ENCODE measurements around the gene RNF208.
A peak's percentile ranks its signal among the peaks of the same experiment; 100 is the strongest.

Gene RNF208

GRCh38 chr9:137201205-137201868 is 20.7 kb downstream of the RNF208 start:
- no peaks in the 10 kb centered on the region for H4K20me1 ChIP-seq (ENCODE audit: low read depth, low read length)
- TF ChIP-seq CTCF (IDR thresholded peaks at IDR 0.05; ENCODE audit: insufficient read depth, low read length, poor library complexity, severe bottlenecking) (no peak), EZH2phosphoT487 (conservative IDR thresholded peaks at IDR 0.05; ENCODE audit: low read length) (no peak)
- no peaks in the 10 kb centered on the region for H3K27me3 ChIP-seq (ENCODE audit: low read length)
- H3F3A ChIP-seq (ENCODE audit: insufficient read depth) = peaks cover 12% of the 10 kb centered on the region
- H3K4me2 ChIP-seq (ENCODE audit: low read depth, low read length, poor library complexity, severe bottlenecking) = peak overlapping the region; percentile 69
- peak overlapping the region; percentile 80 for H3K9ac ChIP-seq (ENCODE audit: low read length)
- H3K4me3 ChIP-seq (ENCODE audit: insufficient read depth, low read length, poor library complexity, severe bottlenecking) = peak overlapping the region; percentile 68
- no peaks in the 10 kb centered on the region for H3K9me3 ChIP-seq (ENCODE audit: insufficient read depth, low read length)
- no peaks in the 10 kb centered on the region for H3K36me3 ChIP-seq (ENCODE audit: low read length)
- peaks cover 23% of the 10 kb centered on the region for H3K79me2 ChIP-seq (ENCODE audit: insufficient read depth, low read length)
- H3K9me2 ChIP-seq (replicated peaks; ENCODE audit: insufficient read depth, low read length) = no peaks in the 10 kb centered on the region
- H3K27ac ChIP-seq (ENCODE audit: low read depth, low read length) = peak overlapping the region; percentile 62
- no peak overlapping the region for H2AFZ ChIP-seq (ENCODE audit: low read depth, low read length, severe bottlenecking)

- no peak within 1 kb of the TSS for H2AFZ ChIP-seq (ENCODE audit: low read depth, low read length, severe bottlenecking)
- peak within 1 kb of the TSS; percentile 80 for H3K9ac ChIP-seq (ENCODE audit: low read length)
- peak within 1 kb of the TSS; percentile 62 for H3K27ac ChIP-seq (ENCODE audit: low read depth, low read length)
- no peaks in the 10 kb centered on the region for H4K20me1 ChIP-seq (ENCODE audit: low read depth, low read length)
- H3K4me2 ChIP-seq (ENCODE audit: low read depth, low read length, poor library complexity, severe bottlenecking) = peak within 1 kb of the TSS; percentile 69
- H3K9me2 ChIP-seq (replicated peaks; ENCODE audit: insufficient read depth, low read length) = no peaks in the 10 kb centered on the region
- H3F3A ChIP-seq (ENCODE audit: insufficient read depth) = peaks cover 12% of the 10 kb centered on the region
- H3K36me3 ChIP-seq (ENCODE audit: low read length) = no peaks in the 10 kb centered on the region
- peaks cover 15% of the 10 kb centered on the region for H3K79me2 ChIP-seq (ENCODE audit: insufficient read depth, low read length)
- no peaks in the 10 kb centered on the region for H3K9me3 ChIP-seq (ENCODE audit: insufficient read depth, low read length)
- TF ChIP-seq EZH2phosphoT487 (conservative IDR thresholded peaks at IDR 0.05; ENCODE audit: low read length) (no peak), CTCF (IDR thresholded peaks at IDR 0.05; ENCODE audit: insufficient read depth, low read length, poor library complexity, severe bottlenecking) (no peak)
- peak within 1 kb of the TSS; percentile 68 for H3K4me3 ChIP-seq (ENCODE audit: insufficient read depth, low read length, poor library complexity, severe bottlenecking)
- H3K27me3 ChIP-seq (ENCODE audit: low read length) = no peaks in the 10 kb centered on the region
Measured at GRCh38 chr9:137200311-137201204, 21.5 kb downstream of the RNF208 start, which contains the start of gene TPRN. TSS of gene TPRN (minus strand) at chr9:137200741. CDS start at chr9:137200711, 30 bp downstream.

GRCh38 chr9:137199411-137200121 is 22.5 kb downstream of the RNF208 start:
- H3K4me3 ChIP-seq (ENCODE audit: insufficient read depth, low read length, poor library complexity, severe bottlenecking) = peak overlapping the region; percentile 39
- peak overlapping the region; percentile 46; the same call in 1 of the 2 replicates for H3K9ac ChIP-seq (ENCODE audit: low read length)
- H3F3A ChIP-seq (ENCODE audit: insufficient read depth) = peaks cover 12% of the 10 kb centered on the region
- H2AFZ ChIP-seq (ENCODE audit: low read depth, low read length, severe bottlenecking) = no peak overlapping the region
- H3K27me3 ChIP-seq (ENCODE audit: low read length) = no peaks in the 10 kb centered on the region
- no peak overlapping the region for H3K27ac ChIP-seq (ENCODE audit: low read depth, low read length)
- peak overlapping the region; percentile 59 for H3K4me2 ChIP-seq (ENCODE audit: low read depth, low read length, poor library complexity, severe bottlenecking)
- TF ChIP-seq CTCF (IDR thresholded peaks at IDR 0.05; ENCODE audit: insufficient read depth, low read length, poor library complexity, severe bottlenecking) = no peak
- H3K36me3 ChIP-seq (ENCODE audit: low read length) = no peaks in the 10 kb centered on the region
- no peaks in the 10 kb centered on the region for H4K20me1 ChIP-seq (ENCODE audit: low read depth, low read length)
- H3K9me2 ChIP-seq (replicated peaks; ENCODE audit: insufficient read depth, low read length) = no peaks in the 10 kb centered on the region
- H3K79me2 ChIP-seq (ENCODE audit: insufficient read depth, low read length) = peaks cover 8% of the 10 kb centered on the region
- no peaks in the 10 kb centered on the region for H3K9me3 ChIP-seq (ENCODE audit: insufficient read depth, low read length)
